ENCODE data around the gene OGFOD3.

The OGFOD3 gene

DNA sequence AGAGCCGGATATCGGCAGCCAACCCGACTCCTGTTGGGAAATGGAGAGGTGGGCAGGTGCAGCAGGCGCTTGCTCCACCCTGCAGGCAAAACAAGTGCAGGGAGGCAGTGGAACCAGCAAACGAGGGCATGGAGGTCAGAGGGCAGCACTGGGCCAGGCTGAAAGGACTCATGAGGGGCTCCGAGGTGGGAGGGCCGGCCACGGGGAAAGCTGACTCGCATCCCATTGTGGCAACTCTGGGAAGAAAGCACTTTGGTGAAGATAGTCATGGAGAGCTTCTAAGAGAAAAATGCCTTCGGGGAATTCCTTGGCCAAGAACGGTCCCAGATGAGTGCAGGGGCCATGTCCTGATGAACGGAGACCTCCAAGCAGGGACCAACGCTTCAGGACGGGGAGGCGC lies 27.7 kb upstream of the OGFOD3 start:
- no peak for DNase-seq

DNA sequence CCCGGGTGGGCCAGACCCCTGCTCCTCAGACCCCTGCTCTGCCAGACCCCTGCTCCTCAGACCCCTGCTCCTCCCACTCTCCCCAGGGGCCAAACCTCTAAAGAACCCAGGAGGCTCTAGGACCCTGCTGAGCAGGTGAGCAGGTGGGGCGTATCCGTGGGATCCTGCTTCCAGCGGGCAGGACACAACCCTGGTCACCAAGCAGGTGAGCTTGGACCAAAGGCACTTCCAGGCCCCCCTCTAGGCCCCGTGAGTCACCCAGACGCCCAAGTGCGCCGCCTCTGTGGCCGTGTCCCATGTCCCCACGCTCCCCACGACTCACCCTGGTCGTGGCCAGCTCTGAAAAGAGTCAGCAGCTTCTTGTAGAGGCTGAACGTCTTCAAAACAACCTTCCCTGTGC lies 27.2 kb upstream of the OGFOD3 start:
- no peak for DNase-seq

DNA sequence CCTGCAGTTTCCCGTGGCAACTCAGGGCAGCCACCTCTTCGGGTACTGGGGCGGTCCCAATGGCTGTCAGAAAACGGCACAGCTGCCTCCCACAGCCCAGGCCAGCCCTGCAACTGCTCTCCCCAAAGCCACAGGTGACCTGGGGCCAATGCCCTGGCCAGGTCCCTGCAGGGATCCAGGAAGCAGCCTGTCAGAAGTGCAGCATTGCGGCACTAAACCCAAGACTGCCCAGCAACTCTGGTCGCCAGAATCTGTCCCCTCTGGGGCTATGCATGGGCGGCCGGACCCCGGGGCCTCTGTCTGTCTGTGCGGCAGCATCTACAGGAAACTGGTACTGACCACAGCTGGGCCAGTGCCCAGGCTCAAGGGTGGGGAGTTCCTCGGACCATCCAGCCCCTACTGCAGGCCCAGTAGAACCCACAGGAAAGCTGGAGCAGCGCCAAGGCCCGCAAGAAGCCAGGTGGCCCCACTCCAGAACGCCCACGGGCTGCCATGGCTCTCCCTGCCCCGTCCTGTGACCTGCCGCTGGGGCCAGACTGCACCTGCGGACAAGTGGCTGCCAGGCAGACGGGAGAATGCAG lies 26.6 kb upstream of the OGFOD3 start:
- no peak for DNase-seq

DNA sequence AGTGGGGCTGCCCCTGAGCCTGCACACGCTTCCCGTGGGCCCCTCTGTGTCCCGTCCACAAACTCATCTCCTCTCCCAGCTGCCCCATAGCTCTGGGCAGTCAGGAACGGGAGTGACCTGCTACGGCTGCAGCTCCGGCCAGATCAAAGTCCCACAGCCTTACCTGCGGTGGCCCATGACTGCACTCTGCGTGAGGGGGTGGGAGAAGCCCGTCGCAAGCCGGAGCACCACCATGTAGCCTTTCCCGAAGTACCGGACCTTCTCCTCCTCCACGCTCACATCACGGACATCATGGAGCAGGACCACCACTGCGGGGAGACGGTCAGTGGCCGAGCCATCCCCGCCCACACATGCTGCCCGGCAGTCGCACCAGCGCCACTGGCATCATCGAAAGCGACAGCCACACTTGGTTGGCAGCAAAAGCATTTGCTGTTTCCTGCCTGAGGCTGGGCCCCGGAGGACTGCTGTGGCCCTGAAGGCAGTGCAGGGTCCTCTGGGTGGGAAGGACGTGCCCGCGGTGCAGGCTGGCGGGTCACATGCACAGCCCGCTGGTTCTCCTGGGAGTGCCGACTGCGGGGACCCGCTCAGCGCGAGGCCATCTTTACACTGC lies 26.0 kb upstream of the OGFOD3 start:
- no peak for DNase-seq

DNA sequence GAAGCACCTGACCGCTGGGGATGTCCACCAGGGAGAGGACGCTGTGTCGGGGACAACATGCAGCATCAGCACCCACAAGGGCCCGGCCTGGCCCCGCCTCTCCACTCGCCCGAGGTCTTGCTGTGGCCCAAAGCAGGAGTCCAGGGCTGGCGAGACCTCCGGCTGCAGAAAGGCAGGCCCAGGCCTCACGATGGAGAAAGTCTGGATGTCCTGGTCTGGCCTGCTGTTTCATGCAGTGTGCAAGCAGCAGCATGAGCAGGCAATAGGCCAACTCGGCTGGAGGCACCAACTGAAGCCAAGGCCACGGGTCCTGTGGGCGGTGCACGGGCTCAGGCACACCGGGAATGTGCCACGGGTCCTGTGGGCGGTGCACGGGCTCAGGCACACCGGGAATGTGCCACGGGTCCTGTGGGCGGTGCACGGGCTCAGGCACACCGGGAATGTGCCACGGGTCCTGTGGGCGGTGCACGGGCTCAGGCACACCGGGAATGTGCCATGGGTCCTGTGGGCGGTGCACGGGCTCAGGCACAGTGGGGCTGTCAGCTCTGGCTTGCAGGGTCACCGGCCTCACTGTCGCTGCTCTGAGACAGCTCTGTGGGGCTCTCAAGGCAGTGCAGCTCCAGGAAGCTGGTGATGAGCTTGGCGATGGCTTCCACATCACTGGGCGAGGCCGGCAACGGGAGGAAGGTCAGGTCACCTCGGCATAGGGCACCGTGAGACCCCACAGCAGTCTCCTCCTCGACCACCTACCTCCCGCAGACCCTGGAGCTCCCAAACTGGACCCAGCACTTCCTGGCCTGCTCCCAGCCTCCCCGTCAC lies 25.3 kb upstream of the OGFOD3 start:
- no peak for DNase-seq

DNA sequence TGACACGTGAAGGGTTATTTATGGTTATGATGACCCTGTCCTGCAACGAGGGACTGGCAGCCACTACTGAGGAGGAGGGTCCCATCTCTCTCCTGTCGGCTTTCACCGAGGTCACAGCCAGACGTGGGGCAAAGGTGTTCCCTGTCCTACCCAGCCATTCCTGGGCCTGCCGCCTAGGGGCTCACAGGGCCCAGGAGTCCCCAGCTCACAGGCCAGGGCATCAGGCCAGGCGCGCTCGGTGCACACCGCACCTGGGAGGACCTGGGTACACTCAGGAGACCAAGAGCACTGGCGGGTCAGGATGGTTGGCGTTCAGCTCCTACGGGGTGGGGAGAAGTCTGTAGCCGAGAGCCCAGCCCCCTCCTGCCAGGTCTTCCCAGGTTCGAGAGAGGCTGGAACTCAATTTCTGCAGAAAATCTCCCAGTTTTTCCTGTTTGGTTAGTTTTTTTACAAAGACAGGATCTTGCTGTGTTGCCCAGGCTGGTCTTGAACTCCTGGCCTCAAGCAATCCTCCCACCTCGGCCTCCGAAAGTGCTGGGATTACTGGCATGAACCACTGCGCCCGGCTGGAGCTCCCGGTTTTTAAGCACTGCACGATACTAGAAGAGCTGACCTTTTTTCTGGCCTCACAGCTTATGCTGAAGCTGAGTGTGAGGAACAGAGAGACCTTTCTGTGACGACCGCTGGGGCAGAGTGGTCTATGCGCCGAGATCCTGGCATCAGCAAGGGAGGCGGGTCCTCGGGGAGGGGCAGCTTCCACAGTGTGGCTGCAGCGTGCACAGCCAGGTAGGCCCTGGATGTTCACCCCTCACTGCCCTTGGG lies 24.5 kb upstream of the OGFOD3 start:
- DNase-seq = no peak

DNA sequence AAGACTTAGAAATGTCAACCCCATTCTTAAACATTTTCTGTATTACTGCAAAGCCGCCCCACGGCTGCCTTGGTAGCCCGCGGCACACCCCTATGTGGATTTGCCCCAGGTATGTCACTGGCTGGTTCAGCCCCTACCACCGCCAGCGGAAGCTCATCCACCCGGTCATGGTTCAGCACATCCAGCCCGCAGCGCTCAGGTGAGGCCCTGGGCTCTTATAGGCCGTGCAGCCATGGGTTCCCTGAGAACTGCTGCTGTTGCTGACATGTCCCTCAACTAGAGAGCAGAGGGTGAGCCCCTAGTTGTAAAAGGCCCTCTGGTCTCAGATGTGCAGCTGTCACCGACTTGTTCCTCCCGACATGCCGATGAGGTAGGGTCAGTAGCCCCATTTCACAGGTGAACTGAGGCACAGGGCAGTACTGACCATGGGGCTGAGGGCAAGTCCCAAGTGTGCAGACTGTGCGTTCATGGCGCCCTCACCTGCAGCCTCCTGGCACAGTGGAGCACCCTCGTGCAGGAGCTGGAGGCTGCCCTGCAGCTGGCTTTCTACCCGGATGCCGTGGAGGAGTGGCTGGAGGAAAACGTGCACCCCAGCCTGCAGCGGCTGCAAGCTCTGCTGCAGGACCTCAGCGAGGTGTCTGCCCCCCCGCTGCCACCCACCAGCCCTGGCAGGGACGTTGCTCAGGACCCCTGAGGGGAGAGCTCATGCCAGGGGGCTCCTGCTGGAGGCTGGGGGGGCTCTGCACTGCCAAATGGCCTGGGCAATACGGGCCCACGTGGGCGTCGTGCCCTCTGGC lies 23.5 kb upstream of the OGFOD3 start:
- no peak for DNase-seq

DNA sequence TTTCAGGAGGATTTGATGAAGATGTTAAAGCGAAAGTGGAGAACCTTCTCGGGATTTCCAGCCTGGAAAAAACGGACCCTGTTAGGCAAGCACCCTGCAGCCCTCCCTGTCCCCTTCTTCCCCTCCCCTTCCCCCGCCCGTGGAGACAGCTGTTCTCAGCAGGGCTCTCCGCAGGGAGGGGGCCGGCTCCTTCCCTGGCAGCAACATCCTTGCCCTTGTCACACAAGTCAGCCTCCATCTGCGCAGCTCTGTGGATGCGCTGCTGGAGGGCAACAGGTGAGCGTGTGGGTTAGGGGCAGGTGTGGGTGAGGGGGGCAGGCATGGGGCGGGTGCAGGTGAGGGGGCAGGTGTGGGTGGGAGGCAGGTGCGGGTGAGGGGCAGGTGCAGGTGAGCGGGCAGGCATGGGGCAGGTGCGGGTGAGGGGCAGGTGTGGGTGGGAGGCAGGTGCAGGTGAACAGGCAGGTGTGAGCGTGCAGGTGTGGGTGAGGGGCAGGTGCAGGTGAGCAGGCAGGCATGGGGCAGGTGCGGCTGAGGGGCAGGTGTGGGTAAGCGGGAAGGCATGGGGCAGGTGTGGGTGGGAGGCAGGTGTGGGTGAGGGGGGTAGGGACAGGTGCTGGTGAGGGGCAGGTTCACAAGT lies 22.7 kb upstream of the OGFOD3 start:
- DNase-seq = no peak

DNA sequence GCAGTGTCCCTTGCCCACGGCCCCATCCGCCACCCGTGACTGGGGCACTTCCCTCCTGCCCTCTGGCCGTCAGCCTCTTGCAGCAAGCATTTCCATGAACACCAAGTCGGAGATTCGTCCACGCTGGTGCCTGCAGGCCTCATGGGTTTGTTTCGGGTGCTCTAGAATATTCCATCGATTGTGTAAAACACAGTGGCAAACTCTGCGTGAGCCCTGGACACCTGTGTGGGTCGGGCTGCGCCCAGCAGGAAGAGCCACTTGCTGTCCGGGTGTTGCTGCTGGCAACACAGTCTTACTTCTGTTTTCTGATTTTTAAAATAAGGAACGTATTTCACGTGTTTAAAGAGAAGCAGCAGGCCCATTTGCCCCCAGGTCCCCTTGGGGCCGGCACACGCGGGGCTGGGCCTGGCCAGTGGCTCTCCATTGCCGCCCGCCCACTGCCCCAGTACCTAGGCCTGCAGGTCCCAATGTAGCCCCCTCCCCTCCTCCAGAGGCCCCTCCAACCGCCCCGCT lies 22.1 kb upstream of the OGFOD3 start:
- no peak for DNase-seq

DNA sequence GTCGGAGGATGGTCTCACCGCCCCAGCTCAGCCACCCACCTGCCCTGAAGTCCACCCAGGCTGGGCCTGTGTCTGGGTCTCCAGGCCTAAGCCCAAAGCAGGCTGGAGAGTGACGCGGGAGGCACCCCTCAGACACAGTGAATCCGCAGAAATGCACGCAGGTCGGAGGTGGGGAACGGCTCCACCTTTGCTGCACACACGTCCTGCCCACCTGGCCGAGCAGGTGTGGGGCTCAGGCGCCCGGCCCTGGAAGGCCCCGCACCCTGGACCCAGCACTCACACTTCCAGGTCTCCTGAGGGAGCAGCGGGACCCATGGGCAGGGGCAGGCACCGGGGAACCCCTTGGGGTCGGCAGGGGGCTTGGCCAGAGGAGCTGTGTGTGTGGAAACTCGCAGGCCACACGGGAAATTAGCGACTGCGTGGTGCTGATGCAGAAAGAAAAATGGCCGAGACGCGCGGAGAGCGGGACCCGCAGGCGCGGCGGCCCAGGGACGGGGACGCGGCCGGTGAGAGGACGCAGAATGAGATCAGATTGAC lies 21.5 kb upstream of the OGFOD3 start:
- no peak for DNase-seq

DNA sequence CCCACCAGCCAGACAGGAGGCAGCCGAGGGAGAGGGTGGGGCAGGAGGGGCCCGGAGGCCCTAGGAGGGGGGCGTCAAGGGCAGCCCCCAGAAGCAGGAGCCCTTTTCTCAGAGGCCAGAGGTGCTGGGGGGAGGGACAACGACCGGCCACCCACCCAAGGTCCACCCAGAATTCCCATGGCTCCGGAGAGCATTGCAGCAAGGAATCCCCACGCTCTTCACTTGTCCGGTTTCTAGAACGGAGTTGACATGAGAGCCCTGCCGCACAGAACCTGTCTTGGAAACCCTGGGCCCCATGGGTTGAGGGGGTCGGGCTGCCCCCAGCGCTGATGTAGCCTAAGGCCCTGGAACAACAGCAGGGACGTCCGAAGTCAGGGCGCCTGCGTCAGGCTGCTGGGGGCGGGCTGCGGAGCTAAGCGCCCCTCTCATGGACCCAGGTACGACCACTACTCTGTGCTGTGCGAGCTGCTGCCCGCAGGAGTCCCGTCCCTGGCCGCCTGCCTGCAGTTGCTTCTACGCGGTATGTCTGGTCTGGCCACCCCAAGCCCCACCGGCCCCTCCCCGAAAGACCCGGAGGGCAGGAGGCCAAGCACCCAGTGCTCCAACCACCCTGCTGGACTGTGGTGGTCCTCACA lies 20.9 kb upstream of the OGFOD3 start:
- DNase-seq = no peak

DNA sequence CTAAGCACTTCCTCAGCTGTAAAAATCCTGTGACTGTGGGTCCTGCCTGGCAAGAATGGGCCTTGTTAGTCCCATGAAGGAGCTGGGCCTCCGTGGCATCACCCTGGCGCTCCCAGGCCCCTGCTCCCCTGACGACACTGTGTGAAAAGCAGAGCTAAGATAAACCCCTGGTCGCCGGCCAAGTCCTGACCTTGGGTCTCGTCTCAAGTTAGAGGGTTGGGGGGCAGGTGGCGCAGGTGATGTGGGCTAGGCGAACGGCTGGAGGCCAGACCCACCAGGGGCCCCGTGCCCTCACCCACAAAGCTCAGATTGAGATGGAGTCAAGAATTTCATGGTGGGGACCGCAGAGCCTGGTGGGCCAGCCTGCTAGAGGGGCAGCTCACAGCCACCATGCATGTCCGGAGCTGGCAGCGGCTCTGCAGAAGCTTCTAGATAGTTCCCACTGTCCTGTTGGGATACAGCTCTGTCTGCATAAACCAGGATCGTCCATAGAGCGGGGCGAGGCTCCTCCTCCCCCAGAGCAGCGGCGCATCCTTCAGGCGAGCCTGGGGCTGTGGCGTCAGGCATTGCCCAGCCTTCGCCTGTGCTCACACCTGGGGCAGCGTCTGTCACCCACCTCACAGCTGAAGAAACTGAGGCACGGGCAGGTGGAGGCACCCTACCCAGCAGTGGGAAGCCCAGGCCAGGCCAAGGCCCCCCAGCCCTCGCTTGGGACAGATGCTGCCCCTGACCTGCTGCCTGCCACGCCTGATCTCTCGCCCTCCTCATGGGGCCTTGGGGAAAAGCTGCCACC lies 20.2 kb upstream of the OGFOD3 start:
- no peak for DNase-seq

DNA sequence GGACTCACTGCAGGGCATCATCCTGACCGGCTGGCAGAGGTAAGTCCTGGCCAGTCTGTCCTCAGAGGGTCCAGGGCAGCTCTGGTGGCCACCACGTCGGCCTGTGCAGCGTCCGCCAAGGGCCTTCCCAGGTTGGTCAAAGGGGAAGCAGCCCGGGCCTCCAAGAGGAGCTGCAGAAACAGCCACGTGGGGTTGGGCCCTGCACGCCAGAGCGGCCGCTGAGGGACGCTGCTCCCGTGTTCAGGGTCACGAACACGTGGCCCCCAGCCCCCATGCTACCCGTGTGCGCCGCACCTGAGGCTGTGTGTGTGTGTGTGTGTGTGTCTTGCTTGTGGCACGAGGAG lies 18.9 kb upstream of the OGFOD3 start:
- DNase-seq = no peak

DNA sequence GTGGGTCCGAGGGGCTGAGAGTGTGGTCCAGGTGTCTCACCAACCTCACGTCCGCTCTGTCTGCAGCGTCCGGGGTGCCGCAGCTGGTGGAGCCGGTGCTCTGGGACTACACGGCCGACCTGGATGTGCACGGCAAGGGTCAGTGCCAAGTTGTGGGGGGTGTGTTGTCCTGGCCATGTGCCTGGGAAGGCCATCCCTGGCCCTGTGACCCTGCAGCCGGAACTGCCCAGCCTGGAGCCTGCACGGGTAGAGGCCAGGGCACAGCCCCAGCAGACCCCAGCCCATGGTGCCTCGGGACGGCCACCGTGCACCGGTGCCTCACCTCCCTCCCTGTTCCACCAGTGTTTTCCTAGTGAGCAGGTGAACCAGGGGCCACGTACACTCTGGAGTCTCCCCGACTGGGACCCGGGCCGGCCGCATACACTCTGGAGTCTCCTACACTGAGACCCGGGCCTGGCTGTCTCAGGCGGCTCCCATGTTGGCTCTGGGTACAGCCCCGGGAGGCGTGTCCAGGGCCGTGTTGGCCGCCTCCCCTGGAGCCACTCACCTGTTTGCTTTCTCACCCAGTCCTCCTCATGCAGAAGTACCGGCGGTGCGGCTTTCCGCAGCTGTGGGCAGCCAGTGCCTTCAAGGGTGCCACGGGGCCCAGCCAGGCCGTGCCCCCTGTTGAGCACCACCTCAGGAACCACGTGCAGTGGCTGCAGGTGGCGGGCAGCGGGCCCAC lies 18.4 kb upstream of the OGFOD3 start:
- no peak for DNase-seq

DNA sequence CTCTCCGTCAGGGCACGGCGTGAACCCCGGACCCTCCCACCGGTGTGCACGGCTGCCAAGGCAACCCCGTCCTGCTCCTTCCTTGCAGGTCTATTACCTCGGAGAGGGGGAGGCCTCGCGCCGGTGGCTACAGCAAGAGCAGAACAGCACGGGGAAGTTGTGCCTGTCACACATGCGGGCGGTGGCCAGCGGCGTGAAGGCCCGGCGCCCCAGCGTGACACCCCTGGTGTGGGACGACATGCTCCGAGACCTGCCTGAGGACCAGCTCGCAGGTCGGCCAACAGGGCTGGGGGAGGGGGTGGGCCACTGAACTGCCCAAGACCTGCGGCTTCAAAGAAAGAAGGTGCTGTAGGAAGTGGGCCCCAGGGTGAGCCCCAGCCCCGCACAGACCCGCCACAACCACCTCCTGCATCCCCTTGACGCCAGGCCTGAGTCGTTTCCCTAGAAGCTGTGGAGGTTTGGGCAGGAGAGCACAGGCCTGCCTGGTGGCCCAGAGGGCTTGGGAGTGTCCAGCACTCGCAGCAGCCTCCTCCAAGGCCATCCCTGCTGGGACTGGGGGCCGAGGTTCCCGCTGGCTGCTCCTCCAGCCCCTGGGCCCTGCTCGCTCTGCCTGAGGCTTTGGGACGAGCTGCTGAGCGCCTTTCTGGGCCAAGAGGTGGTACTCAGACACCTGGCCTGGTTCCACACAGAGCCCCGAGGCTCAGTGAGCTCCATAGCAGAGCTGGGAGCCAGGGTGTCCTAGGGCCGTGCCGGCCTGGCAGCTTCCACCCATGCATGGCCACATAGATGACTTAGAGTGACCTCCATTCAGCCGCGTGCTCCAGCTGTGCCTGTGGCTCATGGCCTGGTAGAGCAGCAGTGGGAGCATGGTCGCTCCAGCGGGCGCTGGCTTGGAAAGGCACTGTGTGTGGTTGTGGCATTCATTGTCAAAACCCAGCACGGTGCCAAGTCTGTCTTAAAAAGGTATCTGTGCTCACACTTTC lies 17.5 kb upstream of the OGFOD3 start:
- DNase-seq = no peak

DNA sequence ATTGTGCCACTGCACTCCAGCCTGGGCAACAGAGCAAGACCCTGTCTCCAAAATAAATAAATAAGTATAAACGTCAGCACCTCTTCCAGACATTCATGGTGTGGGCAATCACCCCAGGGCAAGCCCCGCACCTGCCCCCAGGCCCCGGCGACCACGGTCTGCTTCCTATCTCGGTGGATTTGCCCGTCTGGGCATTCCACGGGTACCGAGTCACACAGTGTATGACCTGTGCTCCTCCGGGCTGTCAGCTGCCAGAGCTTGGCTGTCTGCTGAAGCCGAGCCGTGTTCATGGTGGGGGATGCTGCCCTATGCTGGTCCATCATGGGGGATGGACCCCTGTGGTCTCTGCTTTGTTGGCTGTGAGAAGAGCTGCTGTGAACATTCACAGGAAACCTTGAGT lies 16.7 kb upstream of the OGFOD3 start:
- no peak for DNase-seq

DNA sequence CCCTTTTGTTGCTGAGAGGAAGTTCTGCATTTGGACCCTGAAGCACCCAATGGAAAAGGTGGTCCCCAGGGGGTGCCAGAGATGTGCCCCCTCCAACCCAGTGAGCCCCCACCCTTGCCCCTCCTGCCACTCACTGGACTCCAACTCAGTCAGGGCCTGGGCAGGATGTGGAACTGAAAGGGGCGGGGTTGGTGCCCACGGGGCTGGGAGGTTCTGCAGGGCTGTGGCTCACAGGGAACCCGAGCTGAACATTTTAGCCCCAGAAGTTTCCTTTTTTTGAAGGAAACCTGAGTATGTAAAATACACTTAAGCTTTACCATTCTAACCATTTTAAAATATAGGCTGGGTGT lies 15.8 kb upstream of the OGFOD3 start:
- DNase-seq = no peak

DNA sequence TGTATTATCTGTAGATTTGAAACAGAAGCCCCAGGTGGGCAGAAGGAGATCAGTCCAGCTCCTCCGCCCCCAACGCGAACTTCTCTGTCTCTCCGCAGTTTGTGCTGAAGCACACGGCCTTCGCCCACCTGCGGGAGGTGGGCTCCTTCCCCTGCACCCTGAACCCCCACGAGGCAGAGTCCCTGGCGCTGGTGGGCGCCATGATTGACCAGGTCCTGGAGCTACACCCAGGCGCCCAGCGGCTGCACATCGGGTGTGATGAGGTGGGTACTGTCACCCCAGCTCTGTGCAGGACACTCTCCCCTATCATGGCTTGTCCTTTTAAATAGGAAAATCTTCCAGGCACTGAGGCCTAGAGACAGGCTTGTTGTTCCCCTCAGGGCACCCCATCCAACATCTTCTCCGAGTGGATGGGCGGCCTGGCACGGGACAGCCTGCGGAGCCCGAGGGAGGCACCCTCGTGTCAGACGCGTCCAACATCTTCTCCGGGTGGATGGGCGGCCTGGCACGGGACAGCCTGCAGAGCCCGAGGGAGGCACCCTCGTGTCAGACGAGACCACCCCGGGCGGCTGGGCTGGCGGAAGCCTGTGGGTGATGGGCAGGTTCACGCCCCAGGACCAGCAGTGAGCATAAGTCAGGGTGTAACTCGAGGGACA lies 15.3 kb upstream of the OGFOD3 start:
- DNase-seq = no peak

All from stimulated activated CD4-positive, alpha-beta T cell treated with anti-CD3 and anti-CD28 coated beads, Interleukin-1b, Interleukin-23, amount 100 ng/mL, for 48 hours (primary cell).